WI38 (cell line): Measurements from ENCODE around the gene CIITA.

ENCODE experiments used
- H3K4me3 ChIP-seq: 2 replicates; pipeline ENCODE4 v1.5.1; 2011; ENCODE audit warnings: low read depth, mild to moderate bottlenecking, control low read depth, low read length
- TF ChIP-seq, protein P1 (sequence below): IDR thresholded peaks from 2 replicates; pipeline ENCODE4 v1.5.1; 2012; ENCODE audit warnings: low read depth, mild to moderate bottlenecking, control low read depth, low read length

The CIITA gene

DNA sequence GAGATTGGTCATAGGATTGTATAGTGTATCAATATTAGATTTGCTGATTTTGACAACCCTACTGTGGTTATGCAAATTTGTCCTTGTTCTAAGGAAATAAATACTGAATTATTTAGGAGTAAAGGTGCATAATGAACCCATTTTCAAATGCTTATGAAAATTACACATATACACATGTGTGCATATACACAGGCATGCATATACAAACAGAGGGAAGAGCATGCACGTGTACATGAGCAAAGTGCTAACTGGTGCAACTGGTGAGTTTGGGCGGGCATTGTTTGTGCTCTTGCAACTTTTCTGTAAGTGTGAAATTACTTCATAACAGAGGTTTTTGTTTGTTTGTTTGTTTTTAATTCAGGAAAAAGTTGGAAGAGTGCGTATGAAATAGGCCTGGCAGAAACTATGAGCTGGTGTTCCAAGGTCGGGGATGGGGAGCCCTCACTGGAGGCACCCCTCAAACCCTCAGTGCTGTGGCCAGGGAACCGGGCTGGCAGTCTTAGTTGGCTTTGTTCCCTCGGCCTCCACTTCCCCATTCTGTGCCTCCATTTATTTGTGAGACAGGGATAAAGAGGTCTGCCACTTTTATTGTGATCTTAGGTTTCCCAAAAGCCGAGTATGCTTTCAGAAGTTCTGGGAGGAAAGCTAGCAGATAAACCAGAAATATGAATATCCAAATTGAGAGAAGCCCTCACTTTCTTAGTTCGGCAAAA is 59.4 kb downstream of the CIITA start:
- TF ChIP-seq, protein P1, sequence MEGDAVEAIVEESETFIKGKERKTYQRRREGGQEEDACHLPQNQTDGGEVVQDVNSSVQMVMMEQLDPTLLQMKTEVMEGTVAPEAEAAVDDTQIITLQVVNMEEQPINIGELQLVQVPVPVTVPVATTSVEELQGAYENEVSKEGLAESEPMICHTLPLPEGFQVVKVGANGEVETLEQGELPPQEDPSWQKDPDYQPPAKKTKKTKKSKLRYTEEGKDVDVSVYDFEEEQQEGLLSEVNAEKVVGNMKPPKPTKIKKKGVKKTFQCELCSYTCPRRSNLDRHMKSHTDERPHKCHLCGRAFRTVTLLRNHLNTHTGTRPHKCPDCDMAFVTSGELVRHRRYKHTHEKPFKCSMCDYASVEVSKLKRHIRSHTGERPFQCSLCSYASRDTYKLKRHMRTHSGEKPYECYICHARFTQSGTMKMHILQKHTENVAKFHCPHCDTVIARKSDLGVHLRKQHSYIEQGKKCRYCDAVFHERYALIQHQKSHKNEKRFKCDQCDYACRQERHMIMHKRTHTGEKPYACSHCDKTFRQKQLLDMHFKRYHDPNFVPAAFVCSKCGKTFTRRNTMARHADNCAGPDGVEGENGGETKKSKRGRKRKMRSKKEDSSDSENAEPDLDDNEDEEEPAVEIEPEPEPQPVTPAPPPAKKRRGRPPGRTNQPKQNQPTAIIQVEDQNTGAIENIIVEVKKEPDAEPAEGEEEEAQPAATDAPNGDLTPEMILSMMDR = no peak
- H3K4me3 ChIP-seq = no peak overlapping the region

DNA sequence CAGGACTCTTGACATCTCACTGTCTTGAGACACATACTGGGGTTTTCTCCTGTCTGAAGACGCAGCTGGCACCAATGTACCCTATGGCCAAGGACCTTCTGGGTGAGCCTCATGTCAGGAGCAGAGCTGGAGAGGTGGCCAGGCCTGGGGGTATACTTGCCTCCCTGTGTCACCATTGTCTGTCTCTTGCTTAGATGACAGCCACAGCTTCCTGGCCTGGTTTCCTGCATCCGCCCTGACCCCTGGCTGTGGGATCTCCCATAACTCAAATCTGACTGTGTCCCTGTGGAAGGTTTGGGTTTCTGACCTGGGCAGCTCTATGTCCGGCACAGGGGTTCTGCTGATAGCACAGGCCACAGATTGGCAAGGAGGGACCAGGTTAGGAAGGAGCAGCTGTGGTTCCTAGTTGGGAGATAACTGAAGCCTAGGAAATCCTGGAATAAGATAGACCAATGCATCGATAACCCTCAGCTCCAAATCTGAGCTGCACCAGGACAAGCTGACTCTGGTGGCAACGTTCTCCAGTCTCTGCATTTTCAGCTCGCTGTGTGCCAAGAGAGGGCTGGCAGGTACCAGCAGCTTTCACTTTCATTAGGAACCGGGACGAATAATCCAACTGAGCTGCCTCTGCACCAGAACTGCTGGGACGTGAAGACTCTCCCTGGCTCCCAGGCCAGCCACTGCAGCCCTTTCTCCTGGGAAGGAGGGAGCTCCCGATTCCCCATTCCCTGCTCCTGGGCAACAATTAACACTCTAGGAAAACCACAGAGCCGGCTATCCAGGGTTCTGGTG is 60.3 kb downstream of the CIITA start:
- no peak overlapping the region for H3K4me3 ChIP-seq
- TF ChIP-seq, protein P1 = no peak

DNA sequence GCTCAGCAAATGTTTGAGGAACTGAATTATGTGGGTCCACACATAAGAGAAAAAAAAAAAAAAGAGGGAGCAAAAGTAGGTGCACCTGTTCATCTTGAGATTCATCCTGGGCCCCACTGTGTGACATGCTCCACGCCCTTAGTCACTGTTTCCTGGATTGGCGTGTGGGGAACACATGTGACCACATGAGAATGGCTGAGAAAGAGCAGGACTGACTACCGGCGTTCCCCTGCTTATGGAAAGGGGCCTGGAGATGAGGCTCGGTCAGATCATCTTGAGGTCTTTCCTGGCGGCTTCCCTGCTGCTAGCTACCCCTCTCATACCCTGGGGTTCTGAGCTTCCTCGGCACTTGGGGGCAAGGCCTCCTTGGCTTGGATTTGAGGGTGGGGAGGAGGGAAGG is 61.3 kb downstream of the CIITA start:
- TF ChIP-seq, protein P1 = no peak
- no peak overlapping the region for H3K4me3 ChIP-seq

DNA sequence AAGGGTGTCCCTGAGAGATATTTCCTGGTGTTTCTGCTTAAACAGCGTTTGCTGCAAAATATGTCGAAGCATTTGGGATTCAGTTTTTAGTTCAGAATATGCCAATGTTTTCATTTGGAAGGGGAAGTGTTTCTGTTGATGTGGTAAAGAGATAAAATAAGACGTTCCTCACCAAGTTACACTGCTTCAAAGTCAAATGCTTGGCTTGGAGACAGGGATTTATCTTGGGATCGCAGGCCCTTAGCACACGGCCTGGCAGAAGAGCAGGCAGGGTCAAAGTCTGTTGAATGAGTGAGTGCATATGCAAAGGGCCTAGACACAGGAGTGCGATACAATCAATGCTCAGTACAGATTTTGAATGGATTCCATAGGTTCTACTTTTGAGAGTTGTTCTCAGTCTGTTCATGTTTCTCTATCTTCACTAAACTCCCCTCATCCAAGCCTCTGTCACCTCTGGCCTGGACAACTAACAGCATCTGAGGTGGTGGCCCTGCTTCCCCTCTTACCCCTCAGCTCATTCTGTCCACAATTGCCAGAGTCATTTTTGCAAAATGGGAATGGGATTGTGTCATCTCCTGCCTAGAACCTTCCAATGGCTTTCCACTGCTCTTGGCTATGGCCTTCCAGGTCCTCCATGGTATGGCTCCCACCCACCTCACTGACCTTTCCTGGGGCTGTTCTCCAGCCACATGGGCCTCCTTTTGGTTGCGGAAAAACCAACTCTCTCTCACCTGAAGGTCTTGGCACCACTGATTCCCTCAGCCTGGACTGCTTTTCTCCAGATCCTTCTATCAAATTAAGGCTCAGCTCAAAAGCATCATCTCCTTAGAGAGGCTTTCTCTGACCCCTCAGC is 62.0 kb downstream of the CIITA start:
- TF ChIP-seq, protein P1 = no peak
- no peak overlapping the region for H3K4me3 ChIP-seq

DNA sequence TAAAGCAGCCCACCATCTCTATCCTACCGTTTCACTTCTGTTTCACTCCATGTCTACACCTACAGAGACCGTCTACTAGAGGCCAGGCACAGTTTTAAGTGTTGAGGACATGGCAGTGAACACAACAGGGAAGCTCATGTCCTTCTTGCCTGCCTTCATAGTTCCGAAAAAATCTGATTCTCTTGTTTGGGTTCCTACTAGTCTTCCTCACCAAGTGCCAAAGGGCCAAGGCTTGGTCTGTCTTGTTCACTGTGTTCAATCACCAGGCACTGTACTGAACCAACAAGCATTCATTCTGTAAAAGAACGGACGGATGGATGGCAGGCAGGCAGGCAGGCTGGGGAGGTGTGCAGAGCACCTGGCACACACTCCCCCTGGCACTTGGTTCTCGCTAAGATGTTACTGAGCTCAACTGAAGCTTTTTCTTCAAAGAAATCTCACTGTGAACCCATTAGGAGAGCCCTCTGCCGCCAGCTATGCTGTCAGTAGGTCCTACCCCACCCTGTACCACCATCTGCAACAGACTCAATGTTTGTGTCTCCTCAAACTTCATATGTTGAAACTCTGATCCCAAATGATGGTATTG is 62.7 kb downstream of the CIITA start:
- TF ChIP-seq, protein P1 = no peak
- H3K4me3 ChIP-seq = peak overlapping the region; percentile 82

DNA sequence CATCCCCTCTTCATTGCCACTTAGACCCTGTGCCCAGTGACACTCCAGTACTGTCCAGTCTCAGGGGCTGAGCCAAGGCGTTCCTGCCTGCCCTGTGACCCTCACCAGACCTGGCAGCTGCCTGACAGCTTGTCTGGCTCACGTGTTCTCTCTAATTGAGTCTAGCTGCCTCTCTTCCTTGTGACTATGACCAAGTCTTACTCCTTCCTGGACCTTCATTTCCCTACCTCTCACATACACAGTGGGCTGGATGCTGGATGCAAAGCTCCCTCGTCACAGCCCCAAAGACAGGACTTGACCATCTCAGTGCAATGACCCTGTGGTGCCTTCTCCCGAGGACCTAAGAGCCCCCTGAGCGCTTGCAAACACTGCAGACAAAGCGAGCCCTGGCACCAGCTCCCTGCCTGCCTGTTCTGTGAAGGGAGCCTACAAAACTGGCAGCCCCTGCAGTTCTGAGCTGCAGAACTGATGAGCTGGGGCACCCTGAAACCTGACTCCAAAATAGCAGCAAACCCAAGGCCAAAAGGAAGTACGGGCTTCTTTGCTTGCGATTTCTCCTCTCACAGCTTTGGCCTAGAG is 63.6 kb downstream of the CIITA start:
- peak overlapping the region; percentile 82 for H3K4me3 ChIP-seq
- TF ChIP-seq, protein P1 = no peak
